DND-41 (cell line): Measurements from ENCODE around the gene SMCP.

ENCODE experiments used
- CTCF ChIP-seq: IDR thresholded peaks from 2 replicates; pipeline ENCODE4 v1.5.1; 2012; ENCODE audit warnings: borderline replicate concordance, low read length, moderate library complexity, mild to moderate bottlenecking; ENCODE audit not compliant: poor library complexity, severe bottlenecking; ENCODE audit errors: extremely low read depth
- EZH2 ChIP-seq: IDR thresholded peaks from 3 replicates; pipeline ENCODE4 v1.6.1; 2012; ENCODE audit warnings: borderline replicate concordance, low read depth, mild to moderate bottlenecking, moderate library complexity, low read length, inconsistent platforms; ENCODE audit not compliant: severe bottlenecking

- TF ChIP-seq CTCF (no peak), EZH2 (no peak)
These were observed 7.0 kb downstream of the SMCP start for GRCh38 chr1:152884966-152885624.
